ENCODE results near the gene CCDC183.

- peak in 1 of 3 experiments; percentile 1 for TF ChIP-seq CTCF (optimal IDR thresholded peaks at IDR 0.05 in 1 of 3, IDR thresholded peaks at IDR 0.05 in 1 of 3, conservative IDR thresholded peaks at IDR 0.05 in 1 of 3; ENCODE audit: extremely low read depth in 1 of 3, insufficient read depth in 2 of 3, low read length in 3 of 3)
- no peak for TF ChIP-seq EZH2 (IDR thresholded peaks at IDR 0.05; ENCODE audit: low read length)
Measured at GRCh38 chr9:136799854-136800657, 3.9 kb downstream of the CCDC183 start.
